Measurements from ENCODE around the gene DIRAS3.
A peak's percentile ranks its signal among the peaks of the same experiment; 100 is the strongest.
"Not testable (repeated sequence)": the region's sequence is repeated elsewhere in the genome, so short reads cannot be mapped to it uniquely, and the experiment has no call there.

The DIRAS3 gene, protein sequence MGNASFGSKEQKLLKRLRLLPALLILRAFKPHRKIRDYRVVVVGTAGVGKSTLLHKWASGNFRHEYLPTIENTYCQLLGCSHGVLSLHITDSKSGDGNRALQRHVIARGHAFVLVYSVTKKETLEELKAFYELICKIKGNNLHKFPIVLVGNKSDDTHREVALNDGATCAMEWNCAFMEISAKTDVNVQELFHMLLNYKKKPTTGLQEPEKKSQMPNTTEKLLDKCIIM

DNA sequence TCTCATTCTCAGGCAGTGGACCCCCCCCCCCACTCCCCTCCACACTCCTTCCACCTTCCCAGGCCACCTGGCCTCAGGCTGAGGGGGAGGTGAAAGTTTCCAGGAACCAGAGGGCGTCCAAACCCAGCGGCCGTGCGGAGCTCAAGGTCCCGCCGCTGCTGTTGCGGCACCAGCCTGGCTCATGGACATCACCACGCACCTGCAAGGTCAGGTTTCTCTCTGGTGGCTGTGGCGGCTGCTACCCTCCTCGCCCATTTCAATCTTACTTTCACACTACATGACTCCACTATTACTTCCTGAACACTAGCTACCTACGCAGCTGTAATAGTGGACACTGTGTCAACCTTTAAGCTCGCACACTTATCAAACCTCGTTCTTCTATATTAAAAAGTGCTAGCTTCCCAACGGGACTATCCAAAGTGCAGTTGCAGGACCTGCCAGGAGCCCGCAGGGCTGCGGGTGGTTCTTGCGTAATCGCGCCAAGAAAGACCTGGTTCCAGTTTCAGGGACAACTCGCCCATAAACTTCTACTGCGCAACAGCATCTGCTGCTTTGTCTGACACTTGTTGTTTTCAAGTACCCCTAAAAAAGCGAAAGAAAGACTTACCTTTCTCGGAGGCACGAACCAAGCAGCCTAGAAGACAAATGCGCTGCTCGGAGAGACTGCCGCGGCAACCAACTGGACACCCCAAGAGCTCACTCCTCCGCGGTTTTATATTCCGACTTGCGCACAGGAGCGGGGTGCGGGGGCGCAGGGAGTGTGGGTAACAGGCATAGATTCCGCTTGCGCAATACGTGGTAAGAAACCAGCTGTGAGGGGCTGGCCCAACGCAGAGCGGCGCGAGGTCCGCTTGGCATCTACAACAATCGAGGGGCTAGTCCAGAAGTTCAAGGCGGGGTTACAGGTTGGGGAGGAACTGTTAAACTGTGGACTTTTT lies at the start of gene DIRAS3:
TSS of gene DIRAS3 (minus strand) at position 687 of the 938 bp plus-strand sequence. CDS start 3,330 bp downstream, outside the sequence.
- peak; percentile 3 for DNase-seq

DNA sequence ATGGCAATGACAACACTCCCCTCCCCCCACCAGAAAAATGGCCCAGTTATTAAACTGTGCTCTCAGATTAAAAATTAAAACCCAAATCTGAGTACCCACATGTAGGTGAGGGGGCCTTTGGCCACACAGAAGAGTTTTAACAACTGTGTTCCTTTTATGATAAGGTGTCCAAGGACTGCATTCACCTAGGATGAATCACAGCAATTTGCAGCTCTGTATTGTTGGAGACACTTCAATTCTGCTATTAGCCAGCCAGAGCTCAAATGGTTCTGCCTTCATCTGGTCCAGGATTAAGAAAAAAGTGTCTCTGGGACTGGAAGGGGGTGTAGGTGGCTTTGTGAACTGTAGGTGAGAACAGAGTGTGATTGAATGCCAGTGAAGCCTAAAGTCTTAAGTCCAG lies 43.3 kb upstream of the DIRAS3 start:
- no peak for DNase-seq

DNA sequence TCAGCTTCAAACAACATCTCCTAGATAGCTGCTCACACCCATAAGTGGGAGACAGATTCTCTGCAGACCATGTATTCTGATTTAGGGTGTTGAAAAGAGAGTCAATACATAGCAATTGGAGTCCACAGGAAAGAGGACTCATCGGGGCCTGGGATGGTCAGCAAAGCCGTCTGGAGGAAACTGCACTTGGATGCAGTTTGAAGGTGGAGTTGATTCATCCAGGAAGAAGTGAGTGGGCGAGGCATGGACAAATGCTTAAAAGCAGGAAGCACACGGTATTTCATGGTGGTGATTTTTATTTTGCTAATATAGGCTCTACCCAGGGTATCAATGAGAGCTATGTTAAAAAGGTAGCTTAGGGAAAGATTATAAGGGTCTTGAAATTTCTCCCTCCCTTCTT lies 36.8 kb upstream of the DIRAS3 start:
- DNase-seq, result no peak

DNA sequence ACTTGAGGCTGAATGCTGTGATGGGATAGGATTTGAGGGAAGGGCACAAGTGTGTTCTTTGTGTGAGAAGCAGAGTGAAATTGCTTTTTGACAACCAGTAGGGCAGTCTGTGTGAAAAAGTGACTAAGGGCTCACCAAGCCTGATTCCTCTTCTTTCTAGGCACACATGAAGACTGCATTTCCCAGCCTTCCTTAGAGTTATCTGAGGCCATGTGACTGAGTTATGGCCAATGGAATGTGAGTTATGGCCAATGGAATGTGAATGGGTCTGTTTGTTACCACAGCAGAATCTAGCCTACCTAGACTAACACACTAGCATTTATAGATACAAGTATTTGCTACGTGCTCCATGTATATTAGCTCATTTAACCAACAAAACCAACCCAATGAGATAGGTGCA lies 35.3 kb upstream of the DIRAS3 start:
- DNase-seq, result no peak

DNA sequence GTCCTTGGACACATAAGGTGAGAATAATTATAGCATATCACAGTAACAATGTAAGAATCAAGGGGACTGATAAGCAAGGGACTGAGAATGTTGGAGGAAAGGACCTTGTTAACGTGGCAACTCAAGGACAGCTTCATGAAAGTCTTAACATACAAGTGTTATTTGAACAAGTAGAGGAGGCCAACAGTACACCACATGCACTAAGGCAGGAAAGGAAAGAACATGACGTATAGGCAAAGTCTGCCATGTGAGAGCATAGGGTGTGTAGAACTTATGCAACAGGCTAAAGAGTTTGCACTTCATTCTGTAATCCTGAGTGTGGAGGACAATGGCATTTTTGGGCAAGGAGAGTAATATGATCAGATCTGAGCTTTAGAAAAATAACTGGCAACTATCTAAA lies 33.3 kb upstream of the DIRAS3 start:
- no peak for DNase-seq

DNA sequence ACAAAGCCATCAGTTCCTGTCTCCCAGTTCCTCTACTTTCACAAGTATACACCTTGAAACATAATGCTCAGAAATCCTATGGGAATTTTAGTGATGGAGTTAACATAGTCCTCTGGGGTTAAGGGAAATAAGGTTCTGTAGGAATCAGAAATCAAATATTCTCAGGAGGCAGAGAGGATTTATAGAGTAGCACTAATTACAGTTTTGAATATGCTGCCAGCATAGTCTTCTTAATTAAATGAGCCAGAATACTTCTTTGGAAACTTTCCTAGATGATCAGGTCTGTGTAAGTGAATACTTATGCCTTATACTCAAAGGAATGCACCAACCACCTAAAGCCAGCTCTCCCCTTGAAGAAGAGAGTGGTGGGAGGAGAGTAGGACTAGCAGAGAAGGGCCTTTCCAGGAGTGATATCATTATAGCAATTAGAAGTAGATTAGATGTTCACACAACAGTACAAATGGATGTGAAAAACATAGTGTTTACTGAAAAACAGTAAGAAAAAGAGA lies 31.4 kb upstream of the DIRAS3 start:
- DNase-seq, result no peak

DNA sequence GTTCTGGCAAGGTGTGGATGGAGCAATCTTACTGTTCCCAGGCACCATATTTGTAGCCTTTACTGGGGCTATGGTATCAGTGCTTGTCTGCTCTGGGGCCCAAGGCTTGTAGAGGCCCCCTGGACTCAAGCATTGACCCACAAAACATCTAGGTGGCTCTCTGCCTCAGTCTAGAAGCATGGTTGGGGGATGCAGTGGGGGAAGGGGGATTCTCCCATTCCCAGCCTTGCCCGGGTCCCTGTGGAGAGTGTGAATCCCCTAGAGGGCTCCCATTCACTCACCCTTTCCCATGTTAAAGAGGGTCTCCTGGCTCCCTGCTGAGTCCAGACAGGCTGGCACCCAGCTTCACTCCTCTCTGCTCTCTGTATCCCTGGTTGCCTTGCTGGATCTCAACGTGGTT lies 28.2 kb upstream of the DIRAS3 start:
- DNase-seq, result no peak

DNA sequence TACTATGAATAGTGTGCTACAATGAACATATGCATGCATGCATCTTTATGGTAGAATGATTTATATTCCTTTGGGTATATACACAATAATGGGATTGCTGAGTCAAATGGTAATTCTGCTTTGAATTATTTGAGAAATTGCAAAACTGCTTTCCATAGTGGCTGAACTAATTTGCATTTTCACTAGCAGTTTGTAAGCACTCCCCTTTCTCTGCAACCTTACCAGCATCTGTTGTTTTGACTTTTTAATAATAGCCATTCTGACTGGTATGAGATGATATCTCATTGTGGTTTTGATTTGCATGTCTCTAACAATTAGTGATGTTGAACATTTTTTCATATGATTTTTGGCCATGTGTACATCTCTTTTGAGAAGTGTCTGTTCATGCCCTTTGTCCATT lies 24.0 kb upstream of the DIRAS3 start:
- no peak for DNase-seq

DNA sequence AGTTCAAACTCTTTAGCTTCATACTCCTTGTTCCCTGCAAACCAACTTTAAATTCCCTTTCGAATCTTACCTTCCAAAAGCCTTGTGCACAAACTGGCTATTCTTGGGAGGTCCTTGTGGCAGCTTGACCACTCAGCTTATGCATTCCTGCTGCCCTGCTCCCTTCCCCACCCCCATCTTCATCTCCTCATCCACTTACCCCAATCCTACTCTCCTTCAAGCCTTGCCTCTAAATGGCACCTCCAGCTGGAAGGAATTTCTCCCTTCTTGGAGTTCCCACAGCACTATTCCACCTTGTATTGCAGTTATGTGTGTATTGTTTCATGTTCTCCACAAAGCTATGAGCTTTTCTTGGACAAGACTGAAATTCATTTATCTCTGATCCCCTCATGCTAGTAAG lies 15.3 kb upstream of the DIRAS3 start:
- DNase-seq, result no peak

DNA sequence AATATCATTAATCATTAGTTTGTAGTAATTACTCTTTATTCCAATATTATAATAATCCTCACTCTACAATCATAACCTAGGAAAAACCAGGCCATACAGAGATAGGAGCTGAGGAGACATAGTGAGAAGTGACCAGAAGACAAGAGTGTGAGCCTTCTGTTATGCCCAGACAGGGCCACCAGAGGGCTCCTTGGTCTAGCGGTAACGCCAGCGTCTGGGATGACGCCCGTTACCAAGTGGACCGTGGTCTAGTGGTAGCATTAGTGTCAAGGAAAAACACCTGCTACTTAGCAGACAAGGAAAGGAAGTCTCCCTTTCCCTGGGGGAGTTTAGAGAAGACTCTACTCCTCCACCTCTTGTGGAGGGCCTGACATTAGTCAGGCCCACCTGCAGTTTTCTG lies 7.6 kb upstream of the DIRAS3 start:
- DNase-seq, result not testable (repeated sequence)

DNA sequence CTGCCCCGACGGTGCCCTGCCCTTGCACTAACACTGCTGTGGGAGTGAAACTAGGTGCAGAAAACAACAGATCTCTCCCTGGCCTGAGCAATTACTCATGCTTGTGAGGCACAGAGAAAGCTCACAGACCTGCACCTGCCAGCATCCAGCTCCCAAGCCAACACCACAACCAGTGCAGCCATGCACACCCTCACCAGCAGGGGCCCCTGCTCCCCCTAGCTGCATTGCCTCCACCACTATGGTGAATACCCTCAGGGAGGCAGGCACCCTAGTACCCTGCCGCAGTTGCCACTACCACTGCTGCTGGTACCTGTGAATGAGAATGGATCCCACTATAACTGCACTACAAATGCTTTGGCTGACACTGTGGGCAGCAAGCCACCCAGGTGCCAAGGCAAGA lies 7.1 kb upstream of the DIRAS3 start:
- no peak for DNase-seq

DNA sequence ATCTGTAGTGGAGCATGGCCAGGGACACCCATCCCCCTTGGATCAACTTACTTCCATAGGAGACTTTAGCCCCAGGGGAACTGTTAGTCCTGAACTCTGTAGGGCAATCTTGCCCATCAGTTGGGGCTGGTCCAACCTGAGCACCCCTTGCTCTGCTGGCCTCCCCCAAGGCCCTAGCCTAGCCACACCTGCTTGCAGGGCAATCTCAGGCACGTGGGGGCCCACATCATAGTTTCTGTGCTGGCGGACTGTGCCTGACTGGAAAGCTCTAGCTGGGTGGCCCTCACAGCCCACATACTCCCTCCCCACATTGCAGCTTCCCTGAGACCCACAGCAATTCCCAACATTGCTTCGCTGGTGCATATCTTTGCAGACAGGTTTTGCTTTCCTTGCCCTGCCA lies 6.6 kb upstream of the DIRAS3 start:
- DNase-seq, result no peak

DNA sequence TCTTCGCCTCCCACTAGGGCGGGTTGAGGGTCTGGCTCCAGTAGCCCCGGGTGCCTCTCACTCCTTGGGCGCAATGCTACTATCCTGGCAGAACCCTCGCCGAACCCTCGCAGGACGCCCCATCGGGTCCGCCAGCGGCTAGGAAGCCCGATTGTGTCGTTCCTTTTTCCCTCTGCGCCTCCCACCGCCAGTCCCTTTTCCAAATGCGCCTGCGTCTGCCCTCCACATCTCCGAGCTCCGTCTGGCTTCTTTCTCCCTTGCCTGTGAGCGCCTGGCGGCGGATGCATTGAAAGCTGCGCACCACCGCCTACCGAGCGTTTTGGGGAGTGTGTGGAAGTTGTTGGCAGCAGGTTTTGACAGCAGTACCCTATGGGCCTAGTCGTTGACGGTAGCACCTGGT lies 1.0 kb upstream of the DIRAS3 start:
- no peak for DNase-seq

DNA sequence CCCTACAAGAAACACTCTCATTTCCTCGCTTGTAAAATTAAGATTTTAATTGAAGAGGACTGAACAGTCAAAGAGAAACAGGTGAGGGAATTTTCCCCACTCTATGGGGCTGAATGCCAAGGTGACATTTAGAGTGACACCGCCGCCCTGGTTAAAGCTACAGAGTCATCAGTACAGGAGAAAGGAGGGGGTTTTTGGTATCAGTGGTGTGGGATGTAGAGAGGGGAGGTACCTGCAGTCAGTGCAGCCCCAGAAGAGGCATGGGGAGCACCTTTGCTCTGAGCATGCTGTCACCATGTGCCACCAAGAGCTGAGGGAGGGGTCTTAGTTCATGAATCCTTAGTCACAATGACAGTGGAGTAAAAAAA lies 2.8 kb downstream of the DIRAS3 start:
- DNase-seq, result no peak

DNA sequence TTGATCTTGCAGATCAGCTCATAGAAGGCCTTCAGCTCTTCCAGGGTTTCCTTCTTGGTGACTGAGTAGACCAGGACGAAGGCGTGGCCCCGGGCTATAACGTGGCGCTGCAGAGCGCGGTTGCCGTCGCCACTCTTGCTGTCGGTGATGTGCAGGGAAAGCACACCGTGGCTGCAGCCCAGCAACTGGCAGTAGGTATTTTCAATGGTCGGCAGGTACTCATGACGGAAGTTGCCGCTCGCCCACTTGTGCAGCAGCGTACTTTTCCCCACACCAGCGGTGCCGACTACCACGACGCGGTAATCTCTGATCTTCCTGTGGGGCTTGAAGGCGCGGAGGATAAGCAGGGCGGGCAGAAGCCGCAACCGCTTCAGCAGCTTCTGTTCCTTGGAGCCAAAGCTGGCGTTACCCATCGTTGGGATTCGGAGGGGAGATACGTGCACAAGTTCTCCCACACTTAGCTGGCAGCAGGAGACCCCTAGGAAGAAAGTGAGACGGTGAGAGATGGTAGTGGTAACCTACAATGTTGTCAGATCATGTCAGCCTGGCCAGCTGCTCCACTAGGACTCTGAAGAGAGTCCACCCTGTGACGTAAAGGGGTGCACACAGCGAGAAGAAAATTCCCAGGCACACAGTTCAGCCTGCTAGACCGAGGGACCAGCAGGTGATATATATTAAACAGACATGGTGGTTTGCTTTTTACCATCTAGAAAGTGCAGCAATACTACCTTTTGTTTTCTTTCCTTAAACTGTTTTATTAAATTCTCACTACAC lies 3.4 kb downstream of the DIRAS3 start:
- no peak for DNase-seq

DNA sequence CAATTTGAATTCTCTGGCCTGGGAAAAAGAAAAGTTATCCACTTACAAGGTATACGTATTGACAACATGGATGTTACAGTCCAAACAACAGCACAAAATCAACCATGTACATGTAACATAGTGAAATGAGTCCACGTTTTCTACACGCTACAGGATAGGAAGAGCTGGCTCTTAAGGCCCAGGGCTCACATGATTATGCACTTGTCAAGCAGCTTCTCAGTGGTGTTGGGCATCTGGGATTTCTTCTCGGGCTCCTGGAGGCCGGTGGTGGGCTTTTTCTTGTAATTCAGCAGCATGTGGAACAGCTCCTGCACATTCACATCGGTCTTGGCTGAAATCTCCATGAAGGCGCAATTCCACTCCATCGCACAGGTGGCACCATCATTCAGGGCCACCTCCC lies 4.0 kb downstream of the DIRAS3 start:
- DNase-seq, result no peak

DNA sequence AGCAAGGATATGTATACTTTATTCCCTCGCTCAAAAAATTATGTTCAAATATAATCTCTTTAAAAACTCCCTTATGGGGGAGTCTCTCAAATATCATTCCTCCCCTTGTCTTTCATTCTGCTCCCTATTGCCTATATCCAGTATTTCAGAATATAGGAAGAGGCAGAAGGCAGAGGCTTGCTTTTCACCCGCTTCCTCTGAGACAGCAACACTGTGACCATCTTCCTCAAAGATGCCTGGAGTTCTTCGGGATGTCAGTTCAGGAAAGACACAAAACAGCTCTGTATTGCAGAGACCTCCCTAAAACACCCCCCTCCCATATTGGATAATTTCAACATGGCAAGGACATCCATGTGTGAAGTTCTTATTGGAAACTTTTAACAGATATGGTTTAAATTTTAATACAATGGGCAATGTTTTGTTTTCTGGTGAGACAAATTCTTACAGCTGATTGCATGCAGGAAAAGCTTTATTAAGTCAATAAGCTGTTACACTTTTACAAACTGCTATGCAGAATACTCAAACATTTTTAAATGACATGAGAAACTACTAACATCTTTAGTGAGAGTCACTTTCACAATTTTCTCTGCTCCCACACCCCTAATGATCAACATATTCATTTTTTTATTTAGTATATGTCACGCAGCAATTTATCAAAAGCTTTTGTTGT lies 4.8 kb downstream of the DIRAS3 start:
- DNase-seq, result no peak

DNA sequence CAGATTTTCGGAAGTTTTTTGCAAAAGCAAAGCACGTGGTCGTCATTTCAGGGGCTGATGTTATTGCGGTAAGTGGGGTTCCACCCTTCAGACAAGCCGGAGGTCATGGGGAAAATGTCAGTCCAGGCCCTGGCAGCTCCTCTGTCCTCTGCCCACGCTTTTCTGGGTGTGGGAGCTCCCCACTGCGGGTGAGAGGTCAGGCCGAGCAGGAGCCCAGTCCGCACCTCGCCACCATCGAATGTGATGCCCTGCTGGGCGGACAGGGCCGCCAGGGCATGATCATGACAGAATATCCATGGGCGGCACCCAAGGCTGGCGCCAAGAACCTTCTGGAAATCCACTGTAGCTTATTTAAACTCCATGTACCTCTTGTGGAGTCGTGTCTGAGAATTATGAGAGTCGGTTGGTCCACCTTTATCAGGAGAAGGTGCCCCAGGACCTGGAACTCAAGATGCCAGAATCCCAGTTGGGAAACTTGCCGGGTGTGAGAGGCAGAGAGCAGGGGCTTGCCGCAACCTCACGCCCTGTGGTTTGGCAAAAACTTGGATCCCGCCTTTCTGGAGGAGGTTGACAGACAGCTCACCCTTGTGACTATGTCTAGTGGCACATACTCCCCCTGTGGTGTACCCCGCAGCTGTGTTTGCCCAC lies 6.9 kb downstream of the DIRAS3 start:
- DNase-seq, result no peak

DNA sequence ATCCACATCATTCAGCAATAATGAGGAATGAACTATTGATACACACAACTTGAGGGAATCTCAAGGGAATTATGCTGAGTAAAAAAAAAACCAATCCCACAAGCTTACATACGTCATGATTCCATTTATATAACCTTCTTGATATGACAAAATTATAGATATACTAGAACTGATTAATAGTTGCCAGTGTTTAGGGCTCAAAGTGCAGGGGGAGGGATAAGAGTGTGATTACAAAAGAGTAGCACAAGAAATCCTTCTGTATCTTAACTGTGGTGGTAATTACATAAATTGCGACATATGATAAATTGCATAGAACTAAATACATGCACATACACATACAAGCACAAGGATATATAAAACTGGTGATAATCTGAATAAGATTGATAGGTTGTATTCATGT lies 13.5 kb downstream of the DIRAS3 start:
- DNase-seq, result no peak

DNA sequence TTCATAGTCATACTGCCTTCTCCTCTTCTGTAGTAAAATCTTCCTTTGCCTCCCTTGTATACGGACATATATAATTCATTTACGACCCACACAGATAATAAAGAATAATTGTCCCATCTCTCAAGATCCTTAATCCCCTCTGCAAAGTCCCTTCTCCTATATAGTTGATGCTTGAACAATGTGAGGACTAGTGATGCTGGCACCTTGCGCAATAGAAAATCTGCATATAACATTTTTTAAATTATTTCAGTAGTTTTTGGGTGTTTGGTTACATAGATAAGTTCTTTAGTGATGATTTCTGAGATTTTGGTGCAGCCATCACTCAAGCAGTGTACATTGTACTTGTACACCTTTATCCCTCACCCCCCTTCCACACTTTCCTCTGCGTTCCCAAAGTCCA lies 21.0 kb downstream of the DIRAS3 start:
- DNase-seq, result no peak

DNA sequence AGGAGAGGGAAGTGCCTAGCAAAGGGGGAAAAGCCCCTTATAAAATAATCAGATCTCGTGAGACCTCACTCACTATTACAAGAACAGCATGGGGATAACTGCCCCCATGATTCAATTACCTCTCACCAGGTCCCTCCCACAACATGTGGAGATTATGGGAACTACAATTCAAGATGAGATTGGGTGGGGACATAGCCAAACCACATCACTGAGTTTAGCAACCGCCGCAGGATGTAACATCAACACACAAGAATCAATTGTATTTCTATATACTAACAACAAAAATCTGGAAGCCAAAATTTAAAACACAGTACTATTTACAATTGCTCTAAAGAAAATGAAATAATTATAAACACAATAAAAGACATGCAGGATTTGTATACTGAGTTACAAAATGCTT lies 21.9 kb downstream of the DIRAS3 start:
- no peak for DNase-seq

DNA sequence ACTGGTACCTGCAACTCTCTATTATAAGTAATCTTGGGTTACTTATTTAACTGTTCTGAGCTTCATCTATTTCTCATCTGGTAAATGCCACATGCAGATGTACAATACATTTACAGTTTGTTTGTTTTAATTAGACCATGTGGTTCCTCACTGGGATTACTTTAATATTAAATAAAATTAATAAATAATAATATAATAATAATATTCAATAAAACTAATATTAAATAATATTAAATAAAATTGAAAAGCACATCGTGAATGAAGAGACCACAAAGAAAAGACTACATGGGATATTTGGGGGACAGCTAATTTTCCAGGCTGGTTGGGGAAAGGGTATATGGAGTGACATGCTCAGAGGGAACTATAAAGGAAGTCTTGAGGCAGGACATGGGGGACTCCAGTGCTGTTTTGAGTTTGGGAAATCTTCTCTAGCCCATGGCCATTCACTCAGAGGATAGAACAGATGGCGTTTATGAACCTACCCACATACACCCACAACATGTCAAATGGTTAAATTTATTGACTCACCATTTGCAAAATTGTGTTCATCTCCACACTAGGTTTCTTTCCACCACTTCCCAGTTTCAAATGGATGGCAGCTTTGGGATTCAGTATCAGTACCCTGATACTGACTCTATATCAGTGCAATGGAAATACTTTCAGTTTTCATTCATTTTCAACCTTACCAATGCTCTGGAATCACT lies 25.6 kb downstream of the DIRAS3 start:
- DNase-seq, result no peak

All from MV-4-11 (cell line).